HG03064 (cell line): ENCODE measurements around the gene HLA-G.
"Not testable (repeated sequence)": the region's sequence is repeated elsewhere in the genome, so short reads cannot be mapped to it uniquely, and the experiment has no call there.

Experiments
- ATAC-seq: cut with Tn5 transposase; IDR thresholded peaks from one replicate; pipeline ENCODE4 v1.9.1; 2021; ENCODE audit warnings: low read depth; ENCODE audit not compliant: unreplicated experiment

Gene HLA-G

DNA sequence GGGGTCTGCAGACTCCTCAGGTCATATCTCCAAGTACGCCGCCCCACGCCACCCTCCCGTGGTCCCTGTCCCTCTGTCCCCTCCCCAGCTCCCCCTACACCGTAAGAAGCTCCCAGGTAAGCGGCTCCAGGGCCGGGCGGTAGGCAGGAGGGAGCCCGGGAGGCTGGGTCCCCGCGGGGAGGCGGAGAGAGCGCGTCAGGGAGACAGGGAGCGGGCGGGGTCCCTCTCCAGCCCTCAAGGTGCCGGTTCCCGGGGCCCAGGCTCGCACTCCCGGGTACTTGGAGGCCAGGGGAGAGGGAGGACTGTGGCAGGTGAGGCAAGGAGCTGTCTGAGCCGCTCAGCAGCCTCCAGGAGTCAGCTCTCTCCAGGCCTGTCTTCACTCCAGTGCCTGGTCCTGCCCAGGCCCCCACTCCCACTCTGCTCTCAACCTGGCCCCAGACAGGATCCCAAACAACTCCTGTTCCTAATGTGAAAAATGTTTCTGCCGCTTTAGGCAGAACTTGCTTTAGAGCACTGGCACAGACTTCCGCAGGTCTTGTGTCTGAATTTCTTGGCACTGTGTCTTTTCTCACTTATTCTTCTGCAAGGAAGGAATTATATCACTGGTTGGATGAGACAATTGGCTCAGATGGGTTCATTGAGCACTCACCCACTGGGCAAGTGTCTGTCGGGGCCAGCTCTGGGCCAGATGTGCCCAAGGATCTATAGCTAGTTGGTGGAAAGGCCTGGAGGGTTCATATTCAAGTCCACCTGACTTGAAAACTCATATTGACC, 36.6 kb downstream of the HLA-G start:
- ATAC-seq = no peak

DNA sequence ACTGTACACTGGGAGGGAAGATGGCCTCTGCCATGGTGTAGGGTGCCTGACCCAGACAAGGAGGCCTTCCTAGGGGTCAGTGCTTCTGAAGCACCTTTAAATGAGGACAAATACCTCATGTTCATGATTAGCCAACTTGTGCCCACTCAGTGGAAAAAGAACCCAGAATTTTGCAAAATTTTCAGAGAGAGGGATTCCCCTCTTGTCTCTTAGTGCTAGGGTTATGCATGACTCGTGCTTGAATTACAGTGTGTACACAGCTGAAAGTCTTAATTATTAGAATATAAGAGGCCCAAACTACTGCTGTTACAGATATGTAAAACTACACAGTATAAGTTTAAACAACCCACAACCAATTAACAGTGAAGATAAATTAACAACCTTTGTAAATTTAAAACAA, 38.0 kb downstream of the HLA-G start:
- ATAC-seq = no peak

DNA sequence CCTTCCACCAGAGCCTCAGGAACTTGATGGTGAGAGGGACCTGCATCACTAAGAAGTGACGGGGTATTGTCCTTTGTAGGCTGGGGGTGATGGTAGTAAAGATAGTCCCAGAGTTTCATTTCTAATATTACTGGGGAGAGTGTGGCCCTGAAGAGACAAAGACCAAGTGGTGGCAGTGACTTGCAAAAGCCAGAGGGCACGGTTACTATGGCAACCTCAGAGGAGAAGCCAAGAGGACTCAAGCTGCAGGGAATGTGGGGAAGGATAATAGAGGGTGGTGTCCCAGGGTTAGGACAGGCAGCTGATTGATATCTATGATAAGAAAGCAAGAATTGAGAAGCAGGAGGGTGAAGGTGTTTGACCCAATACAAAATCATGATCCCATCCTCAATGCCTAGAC, 42.5 kb downstream of the HLA-G start:
- no peak for ATAC-seq

DNA sequence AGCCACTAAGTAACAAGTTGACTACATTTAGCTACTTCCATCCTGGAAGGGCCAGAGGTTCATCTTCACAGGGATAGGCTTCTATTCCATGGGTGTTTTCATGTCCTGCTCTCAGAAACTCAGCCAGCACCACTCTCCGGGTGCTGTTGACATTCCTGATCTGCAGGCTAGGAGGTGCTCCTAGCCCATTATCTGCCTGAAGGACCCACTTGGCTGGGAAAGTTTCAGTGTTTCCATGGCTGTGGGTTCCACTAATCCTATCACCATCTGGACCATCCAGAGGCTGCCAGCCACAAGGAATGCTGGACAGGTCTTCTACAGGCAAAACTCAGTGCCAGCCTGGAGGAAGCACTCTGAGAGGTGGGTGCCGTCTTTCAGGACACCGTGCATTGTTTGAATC, 45.2 kb downstream of the HLA-G start:
- ATAC-seq = no peak

DNA sequence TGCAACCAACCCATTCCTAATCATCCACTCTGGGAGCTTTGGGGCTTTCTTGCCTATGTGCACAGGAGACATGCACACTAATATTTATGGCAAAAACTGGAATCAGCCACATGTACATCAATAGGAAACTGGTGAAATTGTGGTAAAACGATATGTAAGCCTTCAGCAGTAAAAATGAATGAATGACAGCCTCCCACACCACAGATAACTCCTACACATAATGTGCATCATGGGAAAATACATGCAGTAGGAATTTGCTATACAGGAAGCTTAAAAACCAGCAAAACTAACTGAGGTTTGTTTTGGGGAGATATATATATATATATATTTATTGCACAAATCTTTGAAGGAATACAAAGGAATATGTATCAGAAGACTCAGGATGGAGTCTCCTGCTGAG, 47.6 kb downstream of the HLA-G start:
- ATAC-seq = no peak

DNA sequence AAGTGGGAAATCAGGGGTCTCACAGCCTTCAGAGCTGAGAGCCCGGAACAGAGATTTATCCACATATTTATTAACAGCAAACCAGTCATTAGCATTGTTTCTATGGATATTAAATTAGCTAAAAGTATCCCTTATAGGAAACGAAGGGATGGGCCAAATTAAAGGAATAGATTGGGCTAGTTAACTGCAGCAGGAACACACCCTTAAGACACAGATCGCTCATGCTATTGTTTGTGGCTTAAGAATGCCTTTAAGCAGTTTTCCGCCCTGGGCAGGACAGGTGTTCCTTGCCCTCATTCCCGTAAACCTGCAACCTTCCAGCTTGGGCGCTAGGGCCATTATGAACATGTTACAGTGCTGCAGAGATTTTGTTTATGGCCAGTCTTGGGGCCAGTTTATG, 48.1 kb downstream of the HLA-G start:
- not testable (repeated sequence) for ATAC-seq
